H9 (cell line): Measurements from ENCODE around the gene GBP4. TPM values are rescaled to one million over a fixed set of nuclear protein-coding genes. Genes with fewer than 3 reads are reported as not detected.

Experiments used
- DNase-seq: peaks from one replicate; pipeline ENCODE4 v3.0.0-alpha.2; 2017
- H2AFZ ChIP-seq: one replicate; pipeline ENCODE4 v1.6.1; 2013; ENCODE audit warnings: mild to moderate bottlenecking, low read length, control low read depth, moderate library complexity
- H2AK5ac ChIP-seq: 2 replicates; pipeline ENCODE4 v1.6.1; 2013; ENCODE audit warnings: low read length, control low read depth, mixed read lengths; ENCODE audit not compliant: insufficient read length
- H2BK120ac ChIP-seq: one replicate; pipeline ENCODE4 v1.6.1; 2013; ENCODE audit warnings: low read depth, mild to moderate bottlenecking, low read length, control low read depth, inconsistent platforms; ENCODE audit not compliant: poor library complexity, severe bottlenecking
- H2BK12ac ChIP-seq: 2 replicates; pipeline ENCODE4 v1.6.1; 2013; ENCODE audit warnings: low read length, control low read depth, mixed read lengths, low read depth; ENCODE audit not compliant: insufficient read length
- H2BK15ac ChIP-seq: 2 replicates; pipeline ENCODE4 v1.6.1; 2013; ENCODE audit warnings: low read depth, low read length, control low read depth
- H2BK20ac ChIP-seq: one replicate; pipeline ENCODE4 v1.6.1; 2013; ENCODE audit warnings: low read depth, mild to moderate bottlenecking, low read length, control low read depth, inconsistent platforms; ENCODE audit not compliant: poor library complexity, severe bottlenecking
- H2BK5ac ChIP-seq: 2 replicates; pipeline ENCODE4 v1.6.1; 2013; ENCODE audit warnings: low read length, control low read depth, mixed read lengths; ENCODE audit not compliant: insufficient read length
- H3K14ac ChIP-seq: 2 replicates; pipeline ENCODE4 v1.6.1; 2013; ENCODE audit warnings: low read length, control low read depth; ENCODE audit not compliant: insufficient read depth
- H3K18ac ChIP-seq: 2 replicates; pipeline ENCODE4 v1.6.1; 2013; ENCODE audit warnings: low read depth, mild to moderate bottlenecking, mixed read lengths, low read length, control low read depth; ENCODE audit not compliant: insufficient read length
- H3K23ac ChIP-seq: 2 replicates; pipeline ENCODE4 v1.6.1; 2013; ENCODE audit warnings: low read length, control low read depth, mixed read lengths, low read depth; ENCODE audit not compliant: insufficient read length
- H3K23me2 ChIP-seq: 2 replicates; pipeline ENCODE4 v1.6.1; 2013; ENCODE audit warnings: low read depth, mild to moderate bottlenecking, mixed read lengths, low read length, control low read depth; ENCODE audit not compliant: insufficient read length, poor library complexity, severe bottlenecking
- H3K27ac ChIP-seq: 2 replicates; pipeline ENCODE4 v1.5.1; 2013; ENCODE audit warnings: low read length, control low read depth, mixed read lengths, low read depth; ENCODE audit not compliant: insufficient read length
- H3K27me3 ChIP-seq: 2 replicates; pipeline ENCODE4 v1.6.1; 2013; ENCODE audit warnings: low read length, control low read depth, inconsistent platforms; ENCODE audit not compliant: insufficient read depth
- H3K4ac ChIP-seq: 2 replicates; pipeline ENCODE4 v1.6.1; 2013; ENCODE audit warnings: low read depth, mild to moderate bottlenecking, control low read depth, inconsistent platforms, low read length, moderate library complexity
- H3K4me1 ChIP-seq: 2 replicates; pipeline ENCODE4 v1.6.1; 2013; ENCODE audit warnings: low read length, control low read depth, inconsistent platforms; ENCODE audit not compliant: insufficient read depth
- H3K4me2 ChIP-seq: 2 replicates; pipeline ENCODE4 v1.6.1; 2013; ENCODE audit warnings: low read length, control low read depth, mixed read lengths; ENCODE audit not compliant: insufficient read length, insufficient read depth
- H3K56ac ChIP-seq: 2 replicates; pipeline ENCODE4 v1.6.1; 2013; ENCODE audit warnings: low read depth, mild to moderate bottlenecking, mixed read lengths, low read length, control low read depth; ENCODE audit not compliant: insufficient read length
- H3K79me1 ChIP-seq: 2 replicates; pipeline ENCODE4 v1.6.1; 2013; ENCODE audit warnings: low read depth, mild to moderate bottlenecking, moderate library complexity, low read length, control low read depth, inconsistent platforms; ENCODE audit not compliant: insufficient read depth, poor library complexity, severe bottlenecking
- H3K79me2 ChIP-seq: 2 replicates; pipeline ENCODE4 v1.6.1; 2013; ENCODE audit warnings: low read length, control low read depth, inconsistent platforms; ENCODE audit not compliant: insufficient read depth
- H3K9ac ChIP-seq: 2 replicates; pipeline ENCODE4 v1.6.1; 2013; ENCODE audit warnings: low read length, control low read depth, mixed read lengths; ENCODE audit not compliant: insufficient read length; ENCODE audit errors: extremely low read depth
- H3K9me3 ChIP-seq: one replicate; pipeline ENCODE4 v1.6.1; 2013; ENCODE audit warnings: low read depth, low read length, inconsistent platforms; ENCODE audit not compliant: control insufficient read depth
- H3T11ph ChIP-seq: one replicate; pipeline ENCODE4 v1.6.1; 2013; ENCODE audit warnings: mild to moderate bottlenecking, low read length, control low read depth, inconsistent platforms
- H4K20me1 ChIP-seq: one replicate; pipeline ENCODE4 v1.6.1; 2013; ENCODE audit not compliant: control insufficient read depth, insufficient read length, insufficient read depth
- H4K5ac ChIP-seq: 2 replicates; pipeline ENCODE4 v1.6.1; 2013; ENCODE audit warnings: low read depth, mild to moderate bottlenecking, mixed read lengths, low read length, control low read depth; ENCODE audit not compliant: insufficient read length
- H4K8ac ChIP-seq: replicated peaks from 2 replicates; pipeline ENCODE4 v1.6.1; 2013; ENCODE audit warnings: low read length, control low read depth, mixed read lengths, low read depth; ENCODE audit not compliant: insufficient read length
- H4K91ac ChIP-seq: 2 replicates; pipeline ENCODE4 v1.6.1; 2013; ENCODE audit warnings: low read depth, mild to moderate bottlenecking, moderate library complexity, mixed read lengths, low read length, control low read depth; ENCODE audit not compliant: insufficient read length
- H3K27ac Mint-ChIP-seq, 3 experiments: 2 replicates in 2 of 3; 3 replicates in 1 of 3; pipeline ENCODE4 v1.8.0; 2020 to 2021; ENCODE audit warnings: mixed read lengths in 3 of 3, mild to moderate bottlenecking in 1 of 3, moderate library complexity in 1 of 3
- H3K27me3 Mint-ChIP-seq: 2 replicates; pipeline ENCODE4 v1.8.0; 2021; ENCODE audit warnings: low read depth, mild to moderate bottlenecking, moderate library complexity, mixed read lengths
- H3K36me3 Mint-ChIP-seq, 3 experiments: 2 replicates in 2 of 3; 3 replicates in 1 of 3; pipeline ENCODE4 v1.8.0; 2020 to 2021; ENCODE audit warnings: low read depth in 3 of 3, mixed read lengths in 3 of 3; ENCODE audit not compliant: insufficient read depth in 1 of 3
- H3K4me1 Mint-ChIP-seq, 2 experiments: 2 replicates each; pipeline ENCODE4 v1.8.0; 2020; ENCODE audit warnings: mixed read lengths in 2 of 2
- H3K4me3 Mint-ChIP-seq, 2 experiments: 2 replicates in 1 of 2; 3 replicates in 1 of 2; pipeline ENCODE4 v1.8.0; 2020 to 2021; ENCODE audit warnings: mild to moderate bottlenecking in 2 of 2, mixed read lengths in 2 of 2, moderate library complexity in 1 of 2
- H3K9me3 Mint-ChIP-seq, 2 experiments: 2 replicates in 1 of 2; 3 replicates in 1 of 2; pipeline ENCODE4 v1.8.0; 2020; ENCODE audit warnings: mild to moderate bottlenecking in 2 of 2, mixed read lengths in 2 of 2, moderate library complexity in 1 of 2
- CTCF ChIP-seq: fragments of 200-600 bp; sonication (generic); conservative IDR thresholded peaks from 3 replicates; pipeline ENCODE4 v1.8.0; 2021; ENCODE audit warnings: antibody characterized with exemption, mild to moderate bottlenecking
- whole genome bisulfite sequencing: extraction: QIAGEN DNeasy Blood & Tissue Kit; methylation state at CpG from one replicate; pipeline ENCODE4 v1.1.7; 2013; ENCODE audit warnings: missing lambda C conversion rate, low lambda C conversion rate, mixed read lengths; ENCODE audit not compliant: insufficient read length; ENCODE audit errors: extremely low coverage; 5-methylcytosine and 5-hydroxymethylcytosine counted together
- total RNA-seq: library from RNA; stranded (reverse); gene quantifications from 2 replicates; pipeline ENCODE4 v1.2.1, GENCODE V29; 2021

GBP4 gene
- total RNA-seq, 1 experiment from 2014 or later, result not detected

DNA sequence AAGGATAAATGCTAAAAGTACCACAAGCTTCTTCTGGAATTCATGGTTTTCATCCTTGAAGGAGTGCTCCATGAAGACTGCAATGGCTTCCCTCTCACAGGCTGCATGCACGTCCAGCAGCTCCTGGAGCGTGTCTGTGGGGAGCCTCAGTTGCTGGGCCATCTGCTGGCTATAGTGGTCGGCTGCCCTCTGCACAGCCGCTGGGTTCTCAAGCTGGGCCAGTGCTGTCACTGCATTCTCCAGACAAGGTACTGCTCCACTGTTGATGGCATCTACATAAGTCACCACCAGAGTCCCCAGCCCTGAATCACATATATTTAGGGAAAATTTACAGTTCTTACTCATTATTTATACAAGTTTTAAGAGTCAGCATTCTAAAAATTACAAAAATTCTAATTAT, 8.7 kb downstream of the GBP4 start:
- H3K23me2 ChIP-seq, result no peaks in the 10 kb centered on the region
- H3K4ac ChIP-seq, result no peak overlapping the region
- H3K18ac ChIP-seq, result no peak overlapping the region
- no peak overlapping the region for H4K8ac ChIP-seq
- no peaks in the 10 kb centered on the region for H3K4me1 ChIP-seq
- Mint-ChIP-seq H3K27ac (no peak overlapping the region), H3K4me3 (no peak overlapping the region), H3K27me3 (no peaks in the 10 kb centered on the region), H3K4me1 (no peaks in the 10 kb centered on the region), H3K36me3 (no peaks in the 10 kb centered on the region), H3K9me3 (no peaks in the 10 kb centered on the region)
- H3K27ac ChIP-seq, result no peak overlapping the region
- no peaks in the 10 kb centered on the region for H3K27me3 ChIP-seq
- no peak overlapping the region for H2BK20ac ChIP-seq
- H2AK5ac ChIP-seq, result no peak overlapping the region
- H3K4me2 ChIP-seq, result no peak overlapping the region
- H4K91ac ChIP-seq, result no peak overlapping the region
- no peak overlapping the region for H2BK5ac ChIP-seq
- no peak for TF ChIP-seq CTCF
- H3K79me1 ChIP-seq, result no peaks in the 10 kb centered on the region
- no peak overlapping the region for H3T11ph ChIP-seq
- no CpG with 5 or more reads among the region's 4 CpGs for WGBS
- DNase-seq, result no peak
- H3K79me2 ChIP-seq, result no peaks in the 10 kb centered on the region
- no peak overlapping the region for H2BK120ac ChIP-seq
- no peak overlapping the region for H3K9ac ChIP-seq
- H4K5ac ChIP-seq, result no peak overlapping the region
- no peak overlapping the region for H3K23ac ChIP-seq
- no peak overlapping the region for H3K56ac ChIP-seq
- no peak overlapping the region for H2AFZ ChIP-seq
- H4K20me1 ChIP-seq, result no peaks in the 10 kb centered on the region
- no peak overlapping the region for H3K14ac ChIP-seq
- no peak overlapping the region for H2BK12ac ChIP-seq
- H2BK15ac ChIP-seq, result no peak overlapping the region
- no peaks in the 10 kb centered on the region for H3K9me3 ChIP-seq
